ENCODE measurements around the gene VASN.
"Not testable (repeated sequence)": the region's sequence is repeated elsewhere in the genome, so short reads cannot be mapped to it uniquely, and the experiment has no call there.

VASN gene

DNA sequence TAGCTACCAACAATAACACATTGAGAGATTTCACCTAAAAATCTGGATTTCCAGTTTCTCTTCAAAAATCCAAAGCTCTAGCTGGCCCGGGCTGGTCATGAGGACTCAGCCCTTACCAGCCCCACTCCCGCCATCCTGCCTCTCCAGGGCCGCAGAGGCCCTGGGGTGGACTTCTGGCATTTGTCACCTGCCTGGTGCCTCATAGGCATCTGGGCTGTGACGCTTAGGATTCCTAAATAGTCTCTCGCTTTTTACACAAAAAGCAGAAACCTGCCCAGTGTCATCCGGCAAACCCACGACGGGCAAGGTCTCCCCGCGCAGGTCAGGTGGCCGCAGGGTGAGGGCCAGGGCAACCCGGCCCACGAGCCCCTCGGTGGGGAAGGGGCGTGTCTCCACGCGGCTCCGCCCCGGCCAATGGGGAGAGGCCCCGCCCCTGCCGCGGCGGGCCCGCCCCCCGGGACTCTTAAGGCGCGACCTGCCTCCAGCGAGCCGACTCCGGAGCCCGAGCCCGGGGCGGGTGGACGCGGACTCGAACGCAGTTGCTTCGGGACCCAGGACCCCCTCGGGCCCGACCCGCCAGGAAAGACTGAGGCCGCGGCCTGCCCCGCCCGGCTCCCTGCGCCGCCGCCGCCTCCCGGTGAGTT, at the start of gene VASN:
Gene VASN, plus strand, starts transcription at position 492 of the 644 bp plus-strand sequence. CDS start 9,030 bp downstream, outside the sequence.
- DNase-seq (ENCODE audit: low read depth): peak; percentile 66

- DNase-seq (ENCODE audit: low read depth): no peak
Observed at GRCh38 chr16:4322121-4323052, 49.3 kb upstream of the VASN start.

- no peak for DNase-seq (ENCODE audit: low read depth)
Observed at GRCh38 chr16:4323071-4323844, 48.4 kb upstream of the VASN start.

- no peak for DNase-seq (ENCODE audit: low read depth)
Observed at GRCh38 chr16:4323845-4324488, 47.7 kb upstream of the VASN start.

GRCh38 chr16:4324492-4325252, 47.0 kb upstream of the VASN start:
- DNase-seq (ENCODE audit: low read depth): no peak

DNA sequence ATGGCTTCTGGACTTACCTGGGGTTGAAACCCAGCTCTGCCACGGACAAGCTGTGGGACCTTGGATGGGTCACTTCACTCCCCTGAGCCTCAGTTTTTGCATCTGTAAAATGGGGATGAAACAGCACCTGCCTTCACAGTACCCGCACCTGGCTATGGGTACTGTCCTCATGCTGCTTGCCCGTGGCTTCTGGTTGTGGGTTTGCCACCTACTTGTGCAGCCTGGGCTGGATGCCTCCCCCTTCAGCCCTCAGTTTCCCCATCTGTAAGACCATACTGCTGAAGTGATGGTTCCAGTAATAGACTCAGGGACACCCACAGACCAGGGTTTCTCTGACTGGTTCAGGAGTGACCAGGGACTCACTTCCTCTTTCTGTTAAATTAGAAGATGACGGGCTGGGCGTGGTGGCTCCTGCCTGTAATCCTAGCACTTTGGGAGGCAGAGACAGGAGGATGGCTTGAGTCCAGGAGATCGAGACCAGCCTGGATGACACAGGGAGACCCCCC, 46.3 kb upstream of the VASN start:
- no peak for DNase-seq (ENCODE audit: low read depth)

GRCh38 chr16:4327386-4328045, 44.1 kb upstream of the VASN start:
- no peak for DNase-seq (ENCODE audit: low read depth)

DNA sequence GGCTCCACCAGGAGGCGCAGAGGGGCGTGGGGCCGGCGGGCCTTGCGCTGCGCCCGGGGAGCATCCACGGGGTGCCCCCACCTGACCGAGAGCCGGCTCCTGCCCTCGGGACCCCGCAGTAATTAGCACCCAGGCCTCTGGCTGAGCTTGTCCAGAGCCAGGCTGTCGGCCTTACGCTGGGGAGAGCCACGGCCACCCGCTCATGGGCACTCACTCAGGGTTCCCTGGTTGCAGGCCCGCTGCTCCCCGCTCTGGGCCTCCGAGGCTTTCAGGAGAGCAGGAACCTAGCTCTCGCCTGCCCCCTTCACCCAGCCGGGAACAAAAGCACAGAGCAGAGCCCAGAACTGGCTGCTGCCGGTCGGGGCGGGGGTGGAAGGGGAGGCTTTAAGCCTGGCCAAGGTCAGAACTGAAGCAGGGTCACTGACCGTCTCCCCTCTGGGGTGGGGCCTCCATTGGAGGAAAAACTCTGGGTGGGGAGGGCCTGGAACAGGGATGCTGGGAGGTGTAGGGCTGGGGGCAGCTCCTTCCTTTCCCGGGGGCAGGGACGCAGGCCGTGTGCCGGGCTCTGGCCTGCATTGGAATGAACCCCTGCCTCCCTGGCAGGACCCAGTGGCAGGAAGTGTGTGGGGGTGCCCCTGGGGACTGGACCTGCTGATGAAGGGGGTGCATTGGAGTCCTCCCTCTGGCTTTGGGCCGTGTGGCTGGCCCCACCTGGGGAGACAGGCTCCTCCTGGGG, 43.4 kb upstream of the VASN start:
- no peak for DNase-seq (ENCODE audit: low read depth)

DNA sequence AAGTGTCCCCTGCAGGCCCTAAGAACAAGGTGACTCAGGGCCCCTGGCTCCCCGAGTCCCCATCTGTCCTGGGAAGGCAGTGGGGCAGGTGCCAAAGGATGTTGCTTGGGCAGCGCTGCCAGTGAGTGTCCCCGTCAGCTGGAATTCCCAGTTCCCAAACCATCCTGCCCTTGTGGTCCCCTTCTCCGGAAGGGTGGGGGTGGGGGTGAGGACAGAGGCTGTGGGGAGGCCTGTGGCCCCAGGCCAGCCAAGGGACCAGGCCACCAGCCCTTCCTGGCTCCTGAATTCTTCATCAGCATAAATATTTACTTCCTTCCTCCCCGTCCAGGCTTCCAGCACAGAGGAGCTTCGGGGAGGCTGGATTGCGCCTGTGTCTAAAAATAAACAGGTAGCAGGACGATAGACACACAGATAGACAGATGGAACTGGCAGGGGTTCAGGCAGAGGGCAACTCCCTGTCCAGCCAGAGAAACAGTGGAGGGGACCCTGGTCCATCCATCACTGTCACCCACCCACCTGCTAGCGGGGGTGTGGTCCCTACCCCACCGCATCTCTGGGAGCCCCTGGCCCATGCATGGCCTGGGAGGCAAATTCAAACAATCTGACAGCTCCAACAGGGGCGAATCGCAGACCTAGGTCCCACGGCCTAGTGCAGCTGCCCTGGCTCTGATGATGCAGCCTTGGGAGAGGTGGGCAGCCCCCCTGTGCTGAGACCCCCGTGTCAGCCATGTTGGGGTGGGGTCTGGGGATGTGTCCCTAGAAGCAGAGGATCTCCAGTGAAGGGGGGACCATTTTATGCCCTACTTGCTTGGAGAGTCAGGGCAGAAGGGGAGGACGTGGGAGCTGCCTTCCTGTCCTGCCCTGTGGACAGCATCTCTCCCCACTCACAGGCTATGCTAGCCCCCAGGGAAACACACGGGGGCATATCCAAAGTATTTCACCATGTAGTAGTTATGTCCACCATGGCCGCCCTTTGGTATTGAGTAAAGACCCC, 42.6 kb upstream of the VASN start:
- DNase-seq (ENCODE audit: low read depth): no peak

- DNase-seq (ENCODE audit: low read depth): peak; percentile 49
Observed at GRCh38 chr16:4330277-4330874, 41.3 kb upstream of the VASN start.

GRCh38 chr16:4332083-4332482, 39.6 kb upstream of the VASN start:
- no peak for DNase-seq (ENCODE audit: low read depth)

GRCh38 chr16:4332623-4333307, 38.9 kb upstream of the VASN start:
- DNase-seq (ENCODE audit: low read depth): no peak

- DNase-seq (ENCODE audit: low read depth): no peak
Observed at GRCh38 chr16:4333308-4333638, 38.4 kb upstream of the VASN start.

GRCh38 chr16:4333714-4334113, 37.9 kb upstream of the VASN start:
- not testable (repeated sequence) for DNase-seq (ENCODE audit: low read depth)

GRCh38 chr16:4334724-4335495, 36.7 kb upstream of the VASN start:
- no peak for DNase-seq (ENCODE audit: low read depth)

GRCh38 chr16:4336701-4337539, 34.7 kb upstream of the VASN start:
- no peak for DNase-seq (ENCODE audit: low read depth)

Data from activated T-helper 1 cell treated with Interleukin-2 at 50 U/mL for 16 hours (primary cell).